ENCODE measurements around the gene TRNT1.
A peak's percentile ranks its signal among the peaks of the same experiment; 100 is the strongest.

TRNT1 gene

GRCh38 chr3:3177861-3178497, 51.2 kb downstream of the TRNT1 start:
- DNase-seq (ENCODE audit: low read depth, low spot score): no peak

- DNase-seq (ENCODE audit: low read depth, low spot score): no peak
These were observed 52.0 kb downstream of the TRNT1 start for GRCh38 chr3:3178498-3179328.

- DNase-seq (ENCODE audit: low read depth, low spot score): peak; percentile 76
These were observed 52.8 kb downstream of the TRNT1 start, which contains the start of gene CRBN for GRCh38 chr3:3179407-3180094. CRBN (minus strand) TSS chr3:3179691; CDS start chr3:3179687, 4 bp downstream.

DNA sequence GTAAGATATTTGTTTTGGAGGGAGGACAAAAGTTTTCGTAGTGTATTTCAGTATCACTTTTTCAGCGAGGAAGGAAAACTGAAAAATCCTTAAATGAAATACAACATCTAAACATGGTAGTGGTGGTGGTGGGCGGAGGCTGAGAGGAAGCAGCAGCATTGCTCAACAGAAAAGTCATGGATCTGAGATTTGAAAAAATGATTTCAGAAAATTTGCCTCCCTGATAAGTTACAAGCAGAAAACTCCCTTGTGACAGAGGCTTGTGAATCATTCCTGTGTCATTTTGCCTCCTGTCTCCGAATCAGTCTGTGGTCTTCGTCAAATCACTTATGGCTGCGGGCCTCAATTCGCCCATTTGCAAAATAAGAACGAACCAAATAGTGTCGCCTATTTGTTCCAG, 53.7 kb downstream of the TRNT1 start:
- DNase-seq (ENCODE audit: low read depth, low spot score): no peak

- no peak for DNase-seq (ENCODE audit: low read depth, low spot score)
These were observed 58.1 kb downstream of the TRNT1 start for GRCh38 chr3:3184876-3185275.

DNA sequence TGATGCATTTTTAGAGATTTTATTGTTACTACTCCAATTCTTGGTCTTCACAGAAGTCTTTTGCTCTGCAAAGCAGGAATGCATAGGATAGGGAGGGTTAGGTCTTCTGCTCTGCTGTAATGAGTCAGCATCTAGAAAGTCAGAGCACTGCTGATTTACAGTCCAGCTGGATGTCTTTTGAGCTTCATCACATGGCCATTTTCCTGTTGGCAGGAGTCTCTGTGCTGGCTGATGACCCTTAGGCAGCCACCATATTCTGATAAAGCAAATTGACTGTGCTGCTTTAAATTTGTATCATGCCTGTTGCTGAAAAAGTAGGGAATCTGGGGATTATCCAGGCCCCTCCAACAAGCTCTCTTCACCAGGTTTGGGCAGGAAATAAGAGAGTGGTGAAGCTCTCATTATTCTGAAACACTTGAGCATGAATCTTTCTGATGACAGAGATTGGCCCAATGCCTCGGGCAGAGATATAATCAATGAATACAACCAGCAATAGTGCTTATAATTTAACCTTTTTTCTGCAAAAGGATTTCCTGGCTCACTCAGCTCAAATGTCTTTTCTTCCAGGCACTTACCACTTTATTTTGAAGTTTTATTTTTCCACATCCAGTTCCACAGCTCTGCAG, 62.5 kb downstream of the TRNT1 start:
- no peak for DNase-seq (ENCODE audit: low read depth, low spot score)

GRCh38 chr3:3189961-3190360, 63.2 kb downstream of the TRNT1 start:
- no peak for DNase-seq (ENCODE audit: low read depth, low spot score)

DNA sequence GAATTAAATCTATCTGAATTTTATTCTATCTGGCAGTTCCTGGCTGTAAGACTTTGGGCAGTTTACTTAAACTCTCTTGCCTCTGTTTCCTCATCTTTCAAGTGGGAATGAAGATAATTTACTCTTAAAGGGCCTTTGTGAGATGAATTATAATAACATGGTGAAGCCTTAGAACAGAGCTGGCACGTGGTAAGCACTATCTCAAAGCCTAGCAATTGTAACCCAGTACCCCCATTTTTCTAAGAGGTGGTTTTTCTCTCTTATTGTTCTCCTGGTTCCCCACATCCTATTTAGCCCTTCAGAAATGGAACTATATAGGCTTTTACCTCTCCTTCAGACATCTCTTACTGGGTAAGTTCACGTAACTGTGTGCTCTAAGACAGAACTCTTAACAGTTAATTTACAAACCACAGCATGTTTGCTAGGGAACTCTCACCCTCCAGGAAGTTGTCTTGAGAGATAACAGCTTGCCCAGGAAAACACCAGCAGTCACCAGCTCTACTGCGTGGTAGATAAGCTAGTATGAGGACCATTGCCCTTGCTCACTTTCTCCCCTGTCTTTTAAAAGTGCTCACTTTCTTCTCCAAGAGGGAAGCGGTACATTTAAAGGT, 65.0 kb downstream of the TRNT1 start:
- no peak for DNase-seq (ENCODE audit: low read depth, low spot score)

- DNase-seq (ENCODE audit: low read depth, low spot score): no peak
These were observed 65.5 kb downstream of the TRNT1 start for GRCh38 chr3:3192286-3192675.

DNA sequence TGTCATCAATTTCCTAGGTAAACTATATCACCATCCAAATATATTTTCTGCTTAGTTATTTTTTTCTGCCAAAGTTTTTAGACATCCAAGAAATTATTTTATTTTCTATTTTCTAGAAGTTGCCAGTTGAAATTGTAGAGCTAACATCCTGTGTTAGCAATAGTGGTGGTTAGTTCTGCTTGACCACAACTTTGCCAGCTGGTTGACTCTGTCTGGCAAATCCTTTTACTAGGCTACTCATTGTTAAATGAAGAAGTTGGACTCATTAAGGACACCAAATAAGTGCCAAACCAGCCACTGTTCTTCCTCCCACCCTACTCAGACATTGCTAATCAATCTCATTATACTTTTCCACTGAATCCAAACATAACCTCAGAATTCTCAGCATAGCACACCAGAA, 68.1 kb downstream of the TRNT1 start:
- DNase-seq (ENCODE audit: low read depth, low spot score): no peak

- DNase-seq (ENCODE audit: low read depth, low spot score): no peak
These were observed 69.6 kb downstream of the TRNT1 start for GRCh38 chr3:3196148-3196861.
